Epithelial cell of prostate (primary cell): ENCODE results near the gene ITPR1.

ENCODE experiments used
- DNase-seq: peaks from one replicate; pipeline ENCODE4 v3.0.0-alpha.2; 2011; ENCODE audit warnings: low read depth, low spot score
- H3K27ac ChIP-seq: fragments of 450-650 bp; 2 replicates; pipeline ENCODE4 v1.5.1; 2017; ENCODE audit warnings: mild to moderate bottlenecking

The ITPR1 gene

GRCh38 chr3:4629095-4630007, 136.2 kb downstream of the ITPR1 start:
- H3K27ac ChIP-seq, result no peak overlapping the region

GRCh38 chr3:4633078-4634004, 140.2 kb downstream of the ITPR1 start:
- DNase-seq, result peak; percentile 18

More at GRCh38 chr3:4629095-4630007, 136.2 kb downstream of the ITPR1 start:
- DNase-seq, result no peak

DNA sequence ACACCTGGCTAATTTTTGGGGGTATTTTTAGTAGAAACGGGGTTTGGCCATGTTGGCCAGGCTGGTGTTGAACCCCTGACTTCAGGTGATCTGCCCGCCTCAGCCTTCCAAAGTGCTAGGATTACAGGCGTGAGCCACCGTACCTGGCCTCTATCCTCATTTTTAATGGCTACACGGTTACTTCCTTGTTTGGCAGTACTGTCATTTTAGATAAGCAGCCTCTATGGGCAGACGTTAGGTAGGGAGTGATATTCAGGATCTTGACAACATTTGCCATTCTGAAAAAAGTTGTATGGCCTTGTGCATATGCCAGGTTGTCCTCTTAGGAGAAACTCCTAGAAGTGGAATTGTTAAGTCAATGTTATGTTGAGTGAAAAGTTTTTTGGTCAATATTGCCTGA, 141.7 kb downstream of the ITPR1 start:
- DNase-seq, result no peak
- H3K27ac ChIP-seq, result no peak overlapping the region

More at GRCh38 chr3:4633078-4634004, 140.2 kb downstream of the ITPR1 start:
- no peak overlapping the region for H3K27ac ChIP-seq

DNA sequence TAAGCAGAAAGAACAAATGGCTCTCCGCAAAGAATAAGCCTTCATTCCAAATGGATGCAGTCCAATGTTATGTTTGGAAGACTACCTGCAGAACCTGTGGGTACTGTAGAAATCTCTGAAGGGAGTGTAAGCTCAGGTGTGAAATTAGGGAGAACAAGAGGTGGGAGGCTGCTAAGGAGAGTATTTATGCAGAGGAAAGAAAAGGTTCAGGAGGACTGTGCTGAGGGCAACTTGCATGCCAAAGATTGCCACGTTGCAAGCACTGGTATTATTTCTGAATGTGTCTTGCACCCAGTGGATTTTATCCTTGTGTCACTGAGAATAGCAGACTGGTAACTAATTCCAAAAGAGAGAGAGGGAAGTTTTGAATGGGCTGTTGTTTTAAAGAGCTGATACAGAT, 144.1 kb downstream of the ITPR1 start:
- DNase-seq, result no peak
- H3K27ac ChIP-seq, result no peak overlapping the region

DNA sequence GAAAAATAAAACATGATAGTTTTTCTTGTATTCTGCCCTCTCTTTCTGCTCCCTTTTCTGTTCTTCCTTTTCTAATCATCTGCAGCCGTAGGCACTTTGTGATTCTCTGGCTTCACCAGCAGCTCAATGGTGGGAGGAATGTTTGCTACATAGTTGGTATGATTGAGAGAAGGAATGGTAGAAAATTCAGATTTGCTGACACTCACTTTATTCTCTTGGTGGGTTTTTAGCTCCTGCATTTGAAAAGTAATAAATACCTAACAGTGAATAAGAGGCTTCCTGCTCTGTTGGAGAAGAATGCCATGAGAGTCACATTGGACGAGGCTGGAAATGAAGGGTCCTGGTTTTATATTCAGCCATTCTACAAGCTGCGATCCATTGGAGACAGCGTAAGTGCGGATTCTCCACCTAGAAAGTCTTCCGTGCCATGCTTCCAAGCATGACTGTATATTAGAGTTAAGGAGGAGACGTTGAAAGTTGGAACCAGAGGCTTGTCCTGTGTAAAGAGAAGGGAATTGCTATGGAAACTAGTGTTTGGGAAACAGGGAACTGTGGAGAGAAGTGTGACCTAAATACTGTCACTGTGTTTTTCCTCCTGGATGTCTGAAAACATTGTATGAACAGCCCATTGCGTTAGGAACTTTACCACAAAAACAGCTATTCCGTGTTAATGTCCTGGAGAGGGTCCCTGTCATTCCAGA, 148.9 kb downstream of the ITPR1 start:
- DNase-seq, result no peak
- H3K27ac ChIP-seq, result no peak overlapping the region

- no peak for DNase-seq
- no peak overlapping the region for H3K27ac ChIP-seq
Measured at GRCh38 chr3:4642611-4643010, 149.5 kb downstream of the ITPR1 start.

DNA sequence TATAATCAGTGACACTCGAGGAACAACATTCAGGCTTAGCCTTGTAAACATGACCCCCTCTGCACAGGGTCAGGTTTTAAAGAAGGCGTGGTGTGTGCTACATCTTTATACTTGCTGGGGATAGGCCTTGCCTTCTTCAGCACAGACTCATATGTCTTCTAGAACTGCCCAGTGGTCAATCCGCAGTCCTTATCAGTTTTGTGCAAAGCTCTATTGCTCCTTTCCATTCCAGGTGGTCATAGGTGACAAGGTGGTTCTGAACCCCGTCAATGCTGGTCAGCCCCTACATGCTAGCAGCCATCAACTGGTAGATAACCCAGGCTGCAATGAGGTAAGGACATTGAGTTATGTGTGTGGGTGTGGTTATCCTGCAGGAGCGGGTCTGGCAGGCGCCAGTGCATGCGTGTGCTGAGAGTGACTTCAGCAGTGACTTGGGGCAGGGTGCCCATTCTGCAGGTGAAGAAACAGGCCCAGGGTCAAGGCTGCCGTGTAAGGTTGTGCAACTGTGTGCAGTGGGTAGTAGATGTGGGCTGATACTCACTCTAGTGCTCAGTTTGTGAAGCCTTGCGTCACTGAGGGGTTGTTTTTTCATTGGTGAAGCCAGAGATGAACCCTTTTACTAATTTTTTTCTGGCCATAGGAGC, 150.9 kb downstream of the ITPR1 start:
- H3K27ac ChIP-seq, result no peak overlapping the region
- DNase-seq, result no peak

DNA sequence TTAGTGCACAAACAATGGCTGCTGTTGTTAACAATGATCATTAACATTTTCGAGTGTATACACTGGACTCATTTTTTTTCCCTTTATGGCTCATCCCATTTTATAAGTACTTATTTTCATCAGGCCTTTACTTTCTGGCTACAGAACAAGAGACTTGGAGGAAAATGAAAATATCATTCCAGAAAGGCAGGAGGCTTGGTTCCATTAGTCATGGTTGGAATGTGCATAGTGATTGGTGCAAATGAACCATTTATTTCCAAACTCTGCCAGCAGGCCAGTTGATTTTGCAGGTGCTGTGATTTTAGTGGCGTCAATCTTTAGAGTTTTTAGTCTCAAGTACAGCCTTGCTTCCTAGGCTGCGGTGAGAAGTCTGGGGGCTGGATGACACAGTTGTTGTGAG, 151.8 kb downstream of the ITPR1 start:
- DNase-seq, result no peak

DNA sequence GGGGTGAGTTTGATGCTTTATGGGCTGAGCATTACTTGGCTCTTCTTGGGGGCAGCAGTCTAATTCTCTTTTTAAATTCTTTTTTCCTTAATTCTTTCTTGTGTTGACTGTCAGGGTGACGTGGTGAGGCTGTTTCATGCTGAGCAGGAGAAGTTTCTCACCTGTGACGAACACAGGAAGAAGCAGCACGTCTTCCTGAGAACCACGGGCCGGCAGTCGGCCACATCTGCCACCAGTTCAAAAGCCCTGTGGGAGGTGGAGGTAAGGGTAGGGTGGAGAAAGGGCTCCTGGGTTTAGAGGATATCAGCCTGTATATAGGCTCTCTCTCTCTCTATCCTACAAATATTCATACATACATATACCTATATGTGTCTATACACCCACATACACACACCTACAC, 152.3 kb downstream of the ITPR1 start:
- DNase-seq, result no peak

More for the DNA sequence above, 151.8 kb downstream of the ITPR1 start:
- H3K27ac ChIP-seq, result no peak overlapping the region

GRCh38 chr3:4647411-4647810, 154.3 kb downstream of the ITPR1 start:
- no peak for DNase-seq
- no peak overlapping the region for H3K27ac ChIP-seq

More for the DNA sequence above, 152.3 kb downstream of the ITPR1 start:
- no peak overlapping the region for H3K27ac ChIP-seq

- no peak overlapping the region for H3K27ac ChIP-seq
- no peak for DNase-seq
Measured at GRCh38 chr3:4655145-4656045, 162.2 kb downstream of the ITPR1 start.

DNA sequence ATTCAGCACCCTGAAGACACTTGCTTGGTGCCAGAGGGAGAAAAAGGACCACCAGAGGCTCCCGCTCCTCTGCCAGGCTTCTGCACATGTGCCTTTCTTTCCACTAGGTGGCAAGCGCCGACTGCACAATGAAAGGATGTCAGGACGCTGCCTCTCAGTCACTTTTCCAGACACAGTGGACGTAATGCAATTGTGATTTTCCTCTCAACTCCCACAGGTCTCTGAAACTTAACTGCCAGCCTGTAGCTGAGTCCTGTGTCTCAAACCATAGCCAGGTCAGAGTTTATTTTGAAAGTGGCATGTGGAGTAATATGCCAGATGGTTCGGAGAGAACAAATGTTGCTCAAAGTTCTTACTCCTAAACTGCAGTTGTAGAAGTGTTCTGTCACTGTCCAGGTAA, 162.9 kb downstream of the ITPR1 start:
- no peak overlapping the region for H3K27ac ChIP-seq

DNA sequence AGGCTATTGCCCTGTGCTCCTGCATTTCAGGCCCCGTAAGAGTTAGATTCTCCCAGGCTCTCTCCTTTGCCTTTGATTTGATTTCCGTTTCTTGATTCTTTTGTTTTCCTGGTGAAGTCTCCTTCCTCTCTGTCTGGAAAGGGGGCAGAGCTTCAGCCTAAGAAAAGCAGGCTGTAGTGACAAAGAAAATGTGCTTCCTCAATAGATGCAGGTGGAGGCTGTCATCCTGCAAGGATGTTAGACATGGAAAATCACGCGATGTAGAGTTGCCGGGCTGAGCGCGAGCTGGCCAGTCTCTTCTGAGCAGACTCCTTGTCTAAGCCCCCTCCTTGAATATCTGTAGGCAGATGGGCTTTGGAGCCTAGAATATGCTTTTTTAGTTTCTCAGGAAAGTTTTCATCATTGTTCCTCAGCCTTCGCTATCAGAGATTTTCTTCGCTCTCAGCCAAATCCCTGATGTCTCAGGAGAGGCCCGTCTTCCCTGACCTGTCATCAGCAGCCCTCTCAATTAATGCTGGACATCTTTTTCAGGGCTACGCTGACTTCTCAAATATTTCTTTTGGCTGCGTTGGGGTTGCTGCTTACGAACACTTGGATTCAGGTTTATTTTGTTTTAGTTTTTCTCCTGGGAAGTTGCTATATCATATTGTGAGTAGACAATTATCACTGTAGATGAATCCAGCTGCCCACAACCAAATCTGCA, 163.6 kb downstream of the ITPR1 start:
- H3K27ac ChIP-seq, result no peak overlapping the region
- DNase-seq, result no peak

More for the DNA sequence above, 162.9 kb downstream of the ITPR1 start:
- DNase-seq, result peak; percentile 16

DNA sequence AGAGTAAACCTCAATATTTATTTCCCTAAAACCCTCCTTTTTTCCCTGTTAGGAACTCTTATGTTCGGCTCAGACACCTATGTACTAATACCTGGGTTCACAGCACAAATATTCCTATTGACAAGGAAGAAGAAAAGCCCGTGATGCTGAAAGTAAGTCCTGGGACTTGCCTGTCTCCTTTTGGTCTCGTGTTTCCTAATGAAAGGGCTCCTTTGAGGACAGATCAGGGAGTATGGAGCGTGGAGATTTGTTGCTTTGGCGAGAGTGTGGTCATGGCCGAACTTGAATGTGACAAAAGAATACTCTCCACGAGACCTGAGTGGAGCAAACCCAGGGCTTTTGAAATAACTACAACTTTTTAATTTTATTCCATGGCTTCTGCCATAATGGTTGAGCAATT, 167.8 kb downstream of the ITPR1 start:
- H3K27ac ChIP-seq, result no peak overlapping the region
- DNase-seq, result no peak

GRCh38 chr3:4664412-4664811, 171.3 kb downstream of the ITPR1 start:
- DNase-seq, result no peak
- no peak overlapping the region for H3K27ac ChIP-seq

DNA sequence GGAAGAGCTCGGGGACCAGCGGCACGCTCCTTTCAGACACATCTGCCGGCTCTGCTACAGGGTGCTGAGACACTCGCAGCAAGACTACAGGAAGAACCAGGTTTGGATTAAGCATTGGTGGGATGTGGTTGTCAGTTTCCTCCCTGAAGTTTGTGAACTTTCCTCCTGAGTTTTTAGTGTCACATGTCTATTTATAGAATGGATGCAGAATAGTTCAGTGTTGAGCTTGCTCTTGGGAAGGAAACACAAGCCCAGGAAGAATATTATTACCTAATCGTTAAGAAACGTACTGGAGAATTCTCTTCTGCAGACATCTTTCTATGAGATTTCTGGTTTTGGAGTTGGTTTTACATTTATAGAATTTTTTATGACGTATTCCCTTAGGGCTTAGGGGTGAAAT, 172.0 kb downstream of the ITPR1 start:
- H3K27ac ChIP-seq, result no peak overlapping the region
- DNase-seq, result no peak

- no peak for DNase-seq
- no peak overlapping the region for H3K27ac ChIP-seq
Measured at GRCh38 chr3:4666071-4666470, 172.9 kb downstream of the ITPR1 start.

- no peak overlapping the region for H3K27ac ChIP-seq
- no peak for DNase-seq
Measured at GRCh38 chr3:4670352-4670751, 177.2 kb downstream of the ITPR1 start.
